ENCODE measurements around the gene POMT2.

GRCh38 chr14:77364146-77364545 is 43.5 kb upstream of the POMT2 start:
- TF ChIP-seq CTCF (IDR thresholded peaks at IDR 0.05) (no peak), POLR2A (IDR thresholded peaks at IDR 0.05) (no peak)
